Measurements from ENCODE around the gene WIF1.

DNA sequence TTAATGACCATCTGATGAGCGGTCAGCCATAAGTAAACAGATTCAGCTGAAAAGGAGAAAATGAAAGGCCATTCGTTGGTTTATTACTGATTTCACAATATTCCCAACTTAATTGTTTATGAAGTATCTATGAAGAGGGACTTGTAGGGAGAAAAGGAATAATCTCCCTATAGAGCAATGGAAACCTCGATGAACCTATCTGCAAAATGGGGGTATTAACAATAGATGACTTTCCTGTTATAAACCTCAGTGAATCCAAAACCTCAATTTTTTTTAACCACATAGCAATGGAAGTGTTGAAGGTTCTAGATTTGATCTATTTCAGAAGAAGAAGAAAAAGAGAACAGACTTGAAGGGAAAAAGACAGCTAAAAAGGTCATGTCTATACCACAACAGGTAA lies 2.0 kb downstream of the WIF1 start:
- TF ChIP-seq, protein P1, sequence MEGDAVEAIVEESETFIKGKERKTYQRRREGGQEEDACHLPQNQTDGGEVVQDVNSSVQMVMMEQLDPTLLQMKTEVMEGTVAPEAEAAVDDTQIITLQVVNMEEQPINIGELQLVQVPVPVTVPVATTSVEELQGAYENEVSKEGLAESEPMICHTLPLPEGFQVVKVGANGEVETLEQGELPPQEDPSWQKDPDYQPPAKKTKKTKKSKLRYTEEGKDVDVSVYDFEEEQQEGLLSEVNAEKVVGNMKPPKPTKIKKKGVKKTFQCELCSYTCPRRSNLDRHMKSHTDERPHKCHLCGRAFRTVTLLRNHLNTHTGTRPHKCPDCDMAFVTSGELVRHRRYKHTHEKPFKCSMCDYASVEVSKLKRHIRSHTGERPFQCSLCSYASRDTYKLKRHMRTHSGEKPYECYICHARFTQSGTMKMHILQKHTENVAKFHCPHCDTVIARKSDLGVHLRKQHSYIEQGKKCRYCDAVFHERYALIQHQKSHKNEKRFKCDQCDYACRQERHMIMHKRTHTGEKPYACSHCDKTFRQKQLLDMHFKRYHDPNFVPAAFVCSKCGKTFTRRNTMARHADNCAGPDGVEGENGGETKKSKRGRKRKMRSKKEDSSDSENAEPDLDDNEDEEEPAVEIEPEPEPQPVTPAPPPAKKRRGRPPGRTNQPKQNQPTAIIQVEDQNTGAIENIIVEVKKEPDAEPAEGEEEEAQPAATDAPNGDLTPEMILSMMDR (IDR thresholded peaks at IDR 0.05) = no peak
- no peak for TF ChIP-seq POLR2AphosphoS5 (IDR thresholded peaks at IDR 0.05)

Data from gastroesophageal sphincter (tissue), 3 donors.